HepG2 (cell line): ENCODE results near the gene TBX19.

Experiments
- NBN ChIP-seq: fragments of 450-650 bp; conservative IDR thresholded peaks from 2 replicates; pipeline ENCODE4 v1.6.1; 2017
- POLR2A ChIP-seq, 2 experiments: IDR thresholded peaks; 2 replicates each; pipeline ENCODE4 v1.6.1; 2011; ENCODE audit warnings: low read depth in 2 of 2, low read length in 2 of 2, mild to moderate bottlenecking in 1 of 2, moderate library complexity in 1 of 2; ENCODE audit not compliant: insufficient read depth in 1 of 2
- POLR2AphosphoS5 ChIP-seq: IDR thresholded peaks from 2 replicates; pipeline ENCODE4 v1.6.1; 2012; ENCODE audit warnings: low read depth, low read length
- ZKSCAN1 ChIP-seq: fragments of 150-350 bp; IDR thresholded peaks from 2 replicates; pipeline ENCODE4 v1.6.1; 2014; ENCODE audit warnings: low read length
- ZNF274 ChIP-seq: sonication (generic); formaldehyde crosslinking; IDR thresholded peaks from 2 replicates; pipeline ENCODE4 v1.5.1; 2020; ENCODE audit warnings: mild to moderate bottlenecking, missing genetic modification reagents
- TF ChIP-seq, protein P1 (sequence below): sonication (generic); formaldehyde crosslinking; IDR thresholded peaks from 2 replicates; pipeline ENCODE4 v1.4.0; 2020; ENCODE audit warnings: mild to moderate bottlenecking, missing genetic modification reagents, borderline replicate concordance

DNA sequence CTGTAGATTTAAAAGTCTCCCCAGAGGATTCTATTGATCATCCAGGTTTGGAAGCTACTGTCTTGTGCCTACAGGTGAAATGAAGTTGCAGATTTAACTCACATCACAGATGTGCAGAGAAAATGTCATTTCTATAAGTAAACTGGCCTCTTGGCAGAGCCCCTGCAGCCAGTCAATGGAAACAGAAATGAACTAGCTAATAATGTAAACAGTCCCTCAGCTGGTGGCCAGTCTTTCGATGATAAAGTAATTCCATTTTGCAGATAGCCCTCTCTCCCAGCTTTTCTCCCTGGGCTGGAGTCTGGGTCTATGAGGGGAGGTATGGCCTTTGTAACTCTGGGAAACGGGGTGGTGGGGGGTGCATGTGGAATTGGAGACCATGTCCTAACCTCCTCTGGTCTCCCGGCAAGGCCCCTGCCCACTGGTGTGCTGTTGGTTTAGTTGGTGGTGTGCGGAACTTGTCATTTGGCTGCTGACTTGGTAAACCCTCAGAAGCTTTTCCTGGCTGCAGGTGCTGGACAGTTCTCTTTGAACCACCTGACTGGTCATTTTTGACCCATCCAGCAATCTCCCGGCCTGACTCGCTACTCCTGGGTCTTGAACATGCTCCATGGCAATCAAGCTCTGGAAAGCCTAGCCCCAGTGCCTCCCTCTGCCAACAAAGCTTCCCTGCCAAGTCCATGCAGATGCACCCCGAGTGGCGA lies 14.9 kb downstream of the TBX19 start:
- TF ChIP-seq POLR2AphosphoS5 (no peak), POLR2A (IDR thresholded peaks at IDR 0.05; ENCODE audit: insufficient read depth in 1 of 2, low read depth in 2 of 2, low read length in 2 of 2) (no peak), NBN (no peak), ZKSCAN1 (no peak), ZNF274 (CRISPR knock-in tag) (no peak)
- TF ChIP-seq, protein P1, sequence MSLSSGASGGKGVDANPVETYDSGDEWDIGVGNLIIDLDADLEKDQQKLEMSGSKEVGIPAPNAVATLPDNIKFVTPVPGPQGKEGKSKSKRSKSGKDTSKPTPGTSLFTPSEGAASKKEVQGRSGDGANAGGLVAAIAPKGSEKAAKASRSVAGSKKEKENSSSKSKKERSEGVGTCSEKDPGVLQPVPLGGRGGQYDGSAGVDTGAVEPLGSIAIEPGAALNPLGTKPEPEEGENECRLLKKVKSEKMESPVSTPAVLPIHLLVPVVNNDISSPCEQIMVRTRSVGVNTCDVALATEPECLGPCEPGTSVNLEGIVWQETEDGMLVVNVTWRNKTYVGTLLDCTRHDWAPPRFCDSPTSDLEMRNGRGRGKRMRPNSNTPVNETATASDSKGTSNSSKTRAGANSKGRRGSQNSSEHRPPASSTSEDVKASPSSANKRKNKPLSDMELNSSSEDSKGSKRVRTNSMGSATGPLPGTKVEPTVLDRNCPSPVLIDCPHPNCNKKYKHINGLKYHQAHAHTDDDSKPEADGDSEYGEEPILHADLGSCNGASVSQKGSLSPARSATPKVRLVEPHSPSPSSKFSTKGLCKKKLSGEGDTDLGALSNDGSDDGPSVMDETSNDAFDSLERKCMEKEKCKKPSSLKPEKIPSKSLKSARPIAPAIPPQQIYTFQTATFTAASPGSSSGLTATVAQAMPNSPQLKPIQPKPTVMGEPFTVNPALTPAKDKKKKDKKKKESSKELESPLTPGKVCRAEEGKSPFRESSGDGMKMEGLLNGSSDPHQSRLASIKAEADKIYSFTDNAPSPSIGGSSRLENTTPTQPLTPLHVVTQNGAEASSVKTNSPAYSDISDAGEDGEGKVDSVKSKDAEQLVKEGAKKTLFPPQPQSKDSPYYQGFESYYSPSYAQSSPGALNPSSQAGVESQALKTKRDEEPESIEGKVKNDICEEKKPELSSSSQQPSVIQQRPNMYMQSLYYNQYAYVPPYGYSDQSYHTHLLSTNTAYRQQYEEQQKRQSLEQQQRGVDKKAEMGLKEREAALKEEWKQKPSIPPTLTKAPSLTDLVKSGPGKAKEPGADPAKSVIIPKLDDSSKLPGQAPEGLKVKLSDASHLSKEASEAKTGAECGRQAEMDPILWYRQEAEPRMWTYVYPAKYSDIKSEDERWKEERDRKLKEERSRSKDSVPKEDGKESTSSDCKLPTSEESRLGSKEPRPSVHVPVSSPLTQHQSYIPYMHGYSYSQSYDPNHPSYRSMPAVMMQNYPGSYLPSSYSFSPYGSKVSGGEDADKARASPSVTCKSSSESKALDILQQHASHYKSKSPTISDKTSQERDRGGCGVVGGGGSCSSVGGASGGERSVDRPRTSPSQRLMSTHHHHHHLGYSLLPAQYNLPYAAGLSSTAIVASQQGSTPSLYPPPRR (CRISPR knock-in tag) = no peak
